SK-N-SH (cell line): ENCODE results near the gene FEM1B. TPM values are rescaled to one million over a fixed set of nuclear protein-coding genes. Genes with fewer than 3 reads are reported as not detected.

ENCODE experiments used
- CTCF ChIA-PET: fragments of 300-600, 350-600 bp; formaldehyde crosslinking; extraction: SDS; loops from one replicate; lab custom pipeline; 2021; lab: Yijun Ruan, JAX
- POLR2A ChIA-PET: fragments of 350-600 bp; sonication (Branson Sonifier 250); formaldehyde crosslinking; extraction: SDS; loops from one replicate; lab custom pipeline; 2020; ENCODE audit warnings: antibody characterized with exemption, inconsistent platforms; lab: Yijun Ruan, JAX
- DNase-seq: peaks from one replicate; pipeline ENCODE4 v3.0.0; 2012
- H2AFZ ChIP-seq: fragments of 200-600 bp; sonication (generic); 2 replicates; pipeline ENCODE4 v1.8.1; 2016; ENCODE audit warnings: antibody characterized with exemption, mild to moderate bottlenecking, low read depth
- H3F3A ChIP-seq: fragments of 200-600 bp; sonication (generic); replicated peaks from 2 replicates; pipeline ENCODE3; 2016; ENCODE audit warnings: antibody characterized with exemption, mild to moderate bottlenecking; ENCODE audit not compliant: insufficient read depth
- H3K27ac ChIP-seq, 2 experiments: fragments of 200-500 bp in 1 of 2; fragments of 200-600 bp in 1 of 2; sonication (Bioruptor generic) in 1 of 2; sonication (generic), shearing (Covaris generic) in 1 of 2; 2 replicates each; pipeline versions ENCODE4 v1.5.1 to v1.6.1; 2014 to 2016; ENCODE audit warnings: low read depth in 2 of 2, inconsistent platforms in 1 of 2, low read length in 1 of 2, mild to moderate bottlenecking in 1 of 2, mixed read lengths in 1 of 2
- H3K27me3 ChIP-seq: fragments of 200-600 bp; sonication (generic), shearing (Covaris generic); 2 replicates; pipeline ENCODE4 v1.6.1; 2016; ENCODE audit warnings: mixed run types; ENCODE audit not compliant: insufficient read depth
- H3K36me3 ChIP-seq, 2 experiments: fragments of 200-500 bp in 1 of 2; fragments of 200-600 bp in 1 of 2; sonication (Bioruptor generic) in 1 of 2; sonication (generic) in 1 of 2; replicated peaks in 1 of 2; 2 replicates each; pipeline versions ENCODE3 to v1.5.1; 2014 to 2016; ENCODE audit warnings: low read length in 1 of 2, mild to moderate bottlenecking in 1 of 2; ENCODE audit not compliant: insufficient read depth in 2 of 2, control insufficient read depth in 1 of 2
- H3K4me1 ChIP-seq, 2 experiments: fragments of 200-500 bp in 1 of 2; fragments of 200-600 bp in 1 of 2; sonication (Bioruptor generic) in 1 of 2; sonication (generic), shearing (Covaris generic) in 1 of 2; 2 replicates each; pipeline versions ENCODE4 v1.5.1 to v1.6.1; 2014 to 2016; ENCODE audit warnings: low read depth in 1 of 2, low read length in 1 of 2, mixed run types in 1 of 2; ENCODE audit not compliant: insufficient read depth in 2 of 2, control insufficient read depth in 1 of 2
- H3K4me2 ChIP-seq: fragments of 200-600 bp; sonication (generic), shearing (Covaris generic); 2 replicates; pipeline ENCODE4 v1.6.1; 2017; ENCODE audit warnings: mixed run types
- H3K4me3 ChIP-seq, 2 experiments: fragments of 200-500 bp in 1 of 2; fragments of 200-600 bp in 1 of 2; sonication (Bioruptor generic) in 1 of 2; sonication (generic), shearing (Covaris generic) in 1 of 2; 2 replicates each; pipeline versions ENCODE4 v1.5.1 to v1.8.1; 2014 to 2016; ENCODE audit warnings: low read depth in 2 of 2, inconsistent platforms in 1 of 2, low read length in 1 of 2, mild to moderate bottlenecking in 1 of 2, mixed read lengths in 1 of 2, moderate library complexity in 1 of 2
- H3K79me2 ChIP-seq: fragments of 200-600 bp; sonication (generic); 2 replicates; pipeline ENCODE4 v1.8.1; 2017; ENCODE audit warnings: mild to moderate bottlenecking; ENCODE audit not compliant: insufficient read depth
- H3K9ac ChIP-seq: fragments of 200-600 bp; sonication (generic); 2 replicates; pipeline ENCODE4 v1.6.1; 2017; ENCODE audit warnings: mixed run types
- H3K9me2 ChIP-seq: fragments of 200-600 bp; sonication (generic); 2 replicates; pipeline ENCODE4 v1.6.1; 2017; ENCODE audit warnings: mixed run types
- H3K9me3 ChIP-seq: fragments of 200-600 bp; sonication (generic); 2 replicates; pipeline ENCODE4 v1.6.1; 2017; ENCODE audit warnings: mixed run types, mild to moderate bottlenecking, moderate library complexity
- H4K20me1 ChIP-seq: fragments of 200-600 bp; sonication (generic); 2 replicates; pipeline ENCODE4 v1.6.1; 2017; ENCODE audit warnings: mild to moderate bottlenecking, mixed run types; ENCODE audit not compliant: insufficient read depth
- EZH2phosphoT487 ChIP-seq: fragments of 200-600 bp; sonication (generic); IDR thresholded peaks from 2 replicates; pipeline ENCODE4 v1.6.1; 2017; ENCODE audit warnings: low read depth, mixed run types, mild to moderate bottlenecking, antibody characterized with exemption, moderate library complexity, borderline replicate concordance
- FOSL2 ChIP-seq: IDR thresholded peaks from 2 replicates; pipeline ENCODE4 v1.4.0; 2012; ENCODE audit warnings: low read depth, mild to moderate bottlenecking, moderate library complexity, borderline replicate concordance
- FOXM1 ChIP-seq: IDR thresholded peaks from 2 replicates; pipeline ENCODE4 v1.4.0; 2012; ENCODE audit warnings: low read depth, mild to moderate bottlenecking
- MXI1 ChIP-seq: IDR thresholded peaks from 2 replicates; pipeline ENCODE4 v1.6.1; 2012; ENCODE audit warnings: mild to moderate bottlenecking, low read depth, low read length, improper control_type of control experiment
- NFIC ChIP-seq: IDR thresholded peaks from 2 replicates; pipeline ENCODE4 v1.4.0; 2012; ENCODE audit warnings: borderline replicate concordance
- NRF1 ChIP-seq: IDR thresholded peaks from 2 replicates; pipeline ENCODE4 v1.6.1; 2012; ENCODE audit warnings: low read depth, mild to moderate bottlenecking, low read length
- POLR2AphosphoS5 ChIP-seq: IDR thresholded peaks from 2 replicates; pipeline ENCODE4 v1.6.1; 2012; ENCODE audit warnings: low read depth, low read length
- RAD21 ChIP-seq: IDR thresholded peaks from 2 replicates; pipeline ENCODE4 v1.6.1; 2012; ENCODE audit warnings: mild to moderate bottlenecking, low read length
- RCOR1 ChIP-seq: fragments of 150-350 bp; IDR thresholded peaks from 2 replicates; pipeline ENCODE4 v1.6.1; 2017; ENCODE audit warnings: antibody characterized with exemption, low read length
- SMC3 ChIP-seq: IDR thresholded peaks from 2 replicates; pipeline ENCODE4 v1.6.1; 2012; ENCODE audit warnings: low read depth, low read length, improper control_type of control experiment
- WGBS: methylation state at CpG from one replicate; pipeline ENCODE4 v1.1.6; 2017; ENCODE audit warnings: low lambda C conversion rate; 5-methylcytosine and 5-hydroxymethylcytosine counted together
- polyA plus RNA-seq, 3 experiments: library from polyadenylated mRNA; depleted of rRNA; stranded (reverse); fragments of >200 nt; gene quantifications; 2 replicates each; pipeline ENCODE4 v1.2.3, GENCODE V29; 2012
- TF ChIP-seq, protein P1 (sequence below): fragments of 200-600 bp; sonication (generic); IDR thresholded peaks from 2 replicates; pipeline ENCODE4 v1.6.1; 2017; ENCODE audit warnings: antibody characterized with exemption, mild to moderate bottlenecking, moderate library complexity
- TF ChIP-seq, protein P2 (sequence below): IDR thresholded peaks from 2 replicates; pipeline ENCODE4 v1.6.1; 2012; ENCODE audit warnings: mild to moderate bottlenecking, low read depth, low read length, moderate library complexity
- TF ChIP-seq, protein P3 (sequence below): IDR thresholded peaks from 2 replicates; pipeline ENCODE4 v1.4.0; 2012; ENCODE audit warnings: low read depth, borderline replicate concordance
- TF ChIP-seq, protein P4 (sequence below): fragments of 150-350 bp; IDR thresholded peaks from 2 replicates; pipeline ENCODE4 v1.6.1; 2017; ENCODE audit warnings: antibody characterized with exemption, low read length, low read depth, borderline replicate concordance

Gene FEM1B
- polyA plus RNA-seq, 1 of the 3 experiments (the other 2 are of a cell fraction), result 14.0 TPM

DNA sequence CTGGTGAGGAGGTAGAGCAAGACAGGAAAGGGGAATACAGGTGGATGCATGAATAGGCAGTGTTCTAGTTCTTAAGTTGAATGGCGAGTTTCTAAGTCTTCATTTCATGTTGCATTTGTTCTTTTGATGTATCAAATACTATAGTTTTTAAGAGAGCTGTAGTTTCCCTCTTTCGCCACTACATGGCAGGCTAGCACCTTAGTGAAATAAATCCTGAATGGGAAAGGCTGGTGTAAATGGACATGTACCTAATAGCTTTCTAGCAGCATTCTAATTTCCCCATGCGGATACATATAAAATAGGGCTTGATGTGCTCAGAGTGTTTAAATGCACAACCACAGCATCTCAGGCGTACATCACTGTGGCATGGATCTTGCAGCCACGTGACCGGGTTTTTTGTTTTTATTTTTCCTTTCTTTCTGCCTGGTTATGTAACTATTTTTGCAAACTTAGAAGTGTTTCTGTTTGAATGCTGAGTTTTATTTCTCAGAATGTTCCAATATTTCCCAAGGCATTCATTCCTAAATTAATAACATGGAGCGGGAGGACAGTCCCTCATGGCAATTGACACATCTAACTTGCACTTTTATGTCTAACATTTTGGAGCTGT, 24.5 kb upstream of the FEM1B start:
- H3K27me3 ChIP-seq, result no peaks in the 10 kb centered on the region
- no peak overlapping the region; a peak in 1 of 4 replicates for H3K4me3 ChIP-seq
- no peaks in the 10 kb centered on the region for H3K9me3 ChIP-seq
- H3K27ac ChIP-seq, result no peak overlapping the region
- H4K20me1 ChIP-seq, result no peaks in the 10 kb centered on the region
- H3F3A ChIP-seq, result peaks cover 4% of the 10 kb centered on the region
- H3K79me2 ChIP-seq, result no peaks in the 10 kb centered on the region
- peak; percentile 75 for DNase-seq
- H2AFZ ChIP-seq, result 0 out of 2 replicates have a peak overlapping the region, but pooled peaks have one; percentile 6
- no peaks in the 10 kb centered on the region for H3K4me1 ChIP-seq
- TF ChIP-seq, protein P1, sequence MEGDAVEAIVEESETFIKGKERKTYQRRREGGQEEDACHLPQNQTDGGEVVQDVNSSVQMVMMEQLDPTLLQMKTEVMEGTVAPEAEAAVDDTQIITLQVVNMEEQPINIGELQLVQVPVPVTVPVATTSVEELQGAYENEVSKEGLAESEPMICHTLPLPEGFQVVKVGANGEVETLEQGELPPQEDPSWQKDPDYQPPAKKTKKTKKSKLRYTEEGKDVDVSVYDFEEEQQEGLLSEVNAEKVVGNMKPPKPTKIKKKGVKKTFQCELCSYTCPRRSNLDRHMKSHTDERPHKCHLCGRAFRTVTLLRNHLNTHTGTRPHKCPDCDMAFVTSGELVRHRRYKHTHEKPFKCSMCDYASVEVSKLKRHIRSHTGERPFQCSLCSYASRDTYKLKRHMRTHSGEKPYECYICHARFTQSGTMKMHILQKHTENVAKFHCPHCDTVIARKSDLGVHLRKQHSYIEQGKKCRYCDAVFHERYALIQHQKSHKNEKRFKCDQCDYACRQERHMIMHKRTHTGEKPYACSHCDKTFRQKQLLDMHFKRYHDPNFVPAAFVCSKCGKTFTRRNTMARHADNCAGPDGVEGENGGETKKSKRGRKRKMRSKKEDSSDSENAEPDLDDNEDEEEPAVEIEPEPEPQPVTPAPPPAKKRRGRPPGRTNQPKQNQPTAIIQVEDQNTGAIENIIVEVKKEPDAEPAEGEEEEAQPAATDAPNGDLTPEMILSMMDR, result peak; percentile 94
- TF ChIP-seq RAD21, result peak; percentile 93
- no peak for TF ChIP-seq FOSL2
- peak; percentile 77 for TF ChIP-seq SMC3
- no peaks in the 10 kb centered on the region for H3K9me2 ChIP-seq
- 24% methylated on average over 7 of the region's 7 CpGs for WGBS
- CTCF ChIA-PET, result interaction anchor here (0.6 to 3.0 kb wide), 45 partner anchors 9 to 672 kb away, joined by 3 to 51 read pairs (median 4); partner anchors contain the start of gene FEM1B
- no peak overlapping the region for H3K4me2 ChIP-seq
- H3K9ac ChIP-seq, result no peak overlapping the region
- H3K36me3 ChIP-seq, result no peaks in the 10 kb centered on the region
- POLR2A ChIA-PET, result interaction anchor here (1.2 to 1.4 kb wide), 2 partner anchors 25 kb away, joined by 3 to 6 read pairs; partner anchors contain the start of gene FEM1B

DNA sequence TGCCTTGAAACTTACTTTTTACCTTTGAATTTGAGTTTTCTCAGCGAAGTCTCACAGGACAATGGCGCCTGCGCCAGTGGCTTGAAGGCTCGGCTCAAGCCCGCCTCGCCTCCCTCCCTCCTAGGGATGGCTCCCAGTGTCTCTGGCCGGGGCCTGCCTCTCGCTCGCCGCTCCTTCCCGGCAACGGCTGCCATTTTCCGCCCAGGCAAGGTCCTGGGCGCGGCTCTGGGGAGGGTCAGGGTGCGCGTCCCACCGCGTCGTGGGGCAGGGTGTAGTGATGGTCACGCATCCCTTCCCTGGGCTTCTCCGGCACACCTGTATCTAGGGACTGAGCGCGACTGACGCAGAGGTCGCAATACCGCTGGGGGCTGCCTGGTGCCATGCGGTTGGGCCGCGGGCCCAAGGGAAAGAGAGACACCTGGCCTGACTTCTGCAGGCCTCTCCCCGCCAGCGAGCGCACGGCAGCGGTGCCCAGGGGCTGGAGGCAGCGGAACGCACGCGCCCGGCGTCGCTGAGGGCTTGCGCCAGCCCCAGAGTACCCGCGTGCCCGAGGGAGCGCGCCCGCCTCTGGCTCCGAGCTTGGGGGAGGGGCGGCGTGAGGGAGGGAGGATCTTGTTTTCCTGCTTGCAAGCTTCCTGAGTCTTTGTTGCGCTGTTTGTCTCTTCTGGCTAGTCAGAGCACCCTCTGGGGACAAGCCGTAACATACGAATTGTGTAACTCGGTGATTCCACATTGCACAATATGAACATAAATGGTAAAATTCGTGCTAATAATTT, 20.7 kb upstream of the FEM1B start:
- Histone ChIP-seq H3K9me3 (no peaks in the 10 kb centered on the region), H3K36me3 (no peaks in the 10 kb centered on the region), H3K9me2 (no peaks in the 10 kb centered on the region), H4K20me1 (no peaks in the 10 kb centered on the region), H3K9ac (no peak overlapping the region), H3K4me2 (no peak overlapping the region), H3F3A (peaks cover 4% of the 10 kb centered on the region), H3K4me3 (no peak overlapping the region), H3K27me3 (no peaks in the 10 kb centered on the region), H3K4me1 (no peaks in the 10 kb centered on the region), H3K79me2 (no peaks in the 10 kb centered on the region), H2AFZ (no peak overlapping the region), H3K27ac (no peak overlapping the region)
- ChIA-PET CTCF (no interaction called here), POLR2A (no interaction called here)
- DNase-seq, result no peak
- 85% methylated on average over 48 of the region's 57 CpGs for WGBS
- TF ChIP-seq MXI1, result no peak
- no peak for TF ChIP-seq RCOR1
- TF ChIP-seq NRF1, result no peak
- TF ChIP-seq, protein P2, sequence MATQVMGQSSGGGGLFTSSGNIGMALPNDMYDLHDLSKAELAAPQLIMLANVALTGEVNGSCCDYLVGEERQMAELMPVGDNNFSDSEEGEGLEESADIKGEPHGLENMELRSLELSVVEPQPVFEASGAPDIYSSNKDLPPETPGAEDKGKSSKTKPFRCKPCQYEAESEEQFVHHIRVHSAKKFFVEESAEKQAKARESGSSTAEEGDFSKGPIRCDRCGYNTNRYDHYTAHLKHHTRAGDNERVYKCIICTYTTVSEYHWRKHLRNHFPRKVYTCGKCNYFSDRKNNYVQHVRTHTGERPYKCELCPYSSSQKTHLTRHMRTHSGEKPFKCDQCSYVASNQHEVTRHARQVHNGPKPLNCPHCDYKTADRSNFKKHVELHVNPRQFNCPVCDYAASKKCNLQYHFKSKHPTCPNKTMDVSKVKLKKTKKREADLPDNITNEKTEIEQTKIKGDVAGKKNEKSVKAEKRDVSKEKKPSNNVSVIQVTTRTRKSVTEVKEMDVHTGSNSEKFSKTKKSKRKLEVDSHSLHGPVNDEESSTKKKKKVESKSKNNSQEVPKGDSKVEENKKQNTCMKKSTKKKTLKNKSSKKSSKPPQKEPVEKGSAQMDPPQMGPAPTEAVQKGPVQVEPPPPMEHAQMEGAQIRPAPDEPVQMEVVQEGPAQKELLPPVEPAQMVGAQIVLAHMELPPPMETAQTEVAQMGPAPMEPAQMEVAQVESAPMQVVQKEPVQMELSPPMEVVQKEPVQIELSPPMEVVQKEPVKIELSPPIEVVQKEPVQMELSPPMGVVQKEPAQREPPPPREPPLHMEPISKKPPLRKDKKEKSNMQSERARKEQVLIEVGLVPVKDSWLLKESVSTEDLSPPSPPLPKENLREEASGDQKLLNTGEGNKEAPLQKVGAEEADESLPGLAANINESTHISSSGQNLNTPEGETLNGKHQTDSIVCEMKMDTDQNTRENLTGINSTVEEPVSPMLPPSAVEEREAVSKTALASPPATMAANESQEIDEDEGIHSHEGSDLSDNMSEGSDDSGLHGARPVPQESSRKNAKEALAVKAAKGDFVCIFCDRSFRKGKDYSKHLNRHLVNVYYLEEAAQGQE, result no peak
- TF ChIP-seq, protein P3, sequence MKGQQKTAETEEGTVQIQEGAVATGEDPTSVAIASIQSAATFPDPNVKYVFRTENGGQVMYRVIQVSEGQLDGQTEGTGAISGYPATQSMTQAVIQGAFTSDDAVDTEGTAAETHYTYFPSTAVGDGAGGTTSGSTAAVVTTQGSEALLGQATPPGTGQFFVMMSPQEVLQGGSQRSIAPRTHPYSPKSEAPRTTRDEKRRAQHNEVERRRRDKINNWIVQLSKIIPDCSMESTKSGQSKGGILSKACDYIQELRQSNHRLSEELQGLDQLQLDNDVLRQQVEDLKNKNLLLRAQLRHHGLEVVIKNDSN, result no peak
- TF ChIP-seq NFIC, result no peak
- no peak for TF ChIP-seq FOXM1
- no peak for TF ChIP-seq POLR2AphosphoS5
- TF ChIP-seq, protein P4, sequence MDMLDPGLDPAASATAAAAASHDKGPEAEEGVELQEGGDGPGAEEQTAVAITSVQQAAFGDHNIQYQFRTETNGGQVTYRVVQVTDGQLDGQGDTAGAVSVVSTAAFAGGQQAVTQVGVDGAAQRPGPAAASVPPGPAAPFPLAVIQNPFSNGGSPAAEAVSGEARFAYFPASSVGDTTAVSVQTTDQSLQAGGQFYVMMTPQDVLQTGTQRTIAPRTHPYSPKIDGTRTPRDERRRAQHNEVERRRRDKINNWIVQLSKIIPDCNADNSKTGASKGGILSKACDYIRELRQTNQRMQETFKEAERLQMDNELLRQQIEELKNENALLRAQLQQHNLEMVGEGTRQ, result no peak
- TF ChIP-seq, protein P1, result no peak
- no peak for TF ChIP-seq EZH2phosphoT487
